ENCODE data around the gene RAB44. TPM values are rescaled to one million over a fixed set of nuclear protein-coding genes. Genes with fewer than 3 reads are reported as not detected.

RAB44 gene
- total and polyA plus RNA-seq, 2 of the 4 experiments (the other 2 are of a cell fraction) = 0.03 TPM; not detected in 1

DNA sequence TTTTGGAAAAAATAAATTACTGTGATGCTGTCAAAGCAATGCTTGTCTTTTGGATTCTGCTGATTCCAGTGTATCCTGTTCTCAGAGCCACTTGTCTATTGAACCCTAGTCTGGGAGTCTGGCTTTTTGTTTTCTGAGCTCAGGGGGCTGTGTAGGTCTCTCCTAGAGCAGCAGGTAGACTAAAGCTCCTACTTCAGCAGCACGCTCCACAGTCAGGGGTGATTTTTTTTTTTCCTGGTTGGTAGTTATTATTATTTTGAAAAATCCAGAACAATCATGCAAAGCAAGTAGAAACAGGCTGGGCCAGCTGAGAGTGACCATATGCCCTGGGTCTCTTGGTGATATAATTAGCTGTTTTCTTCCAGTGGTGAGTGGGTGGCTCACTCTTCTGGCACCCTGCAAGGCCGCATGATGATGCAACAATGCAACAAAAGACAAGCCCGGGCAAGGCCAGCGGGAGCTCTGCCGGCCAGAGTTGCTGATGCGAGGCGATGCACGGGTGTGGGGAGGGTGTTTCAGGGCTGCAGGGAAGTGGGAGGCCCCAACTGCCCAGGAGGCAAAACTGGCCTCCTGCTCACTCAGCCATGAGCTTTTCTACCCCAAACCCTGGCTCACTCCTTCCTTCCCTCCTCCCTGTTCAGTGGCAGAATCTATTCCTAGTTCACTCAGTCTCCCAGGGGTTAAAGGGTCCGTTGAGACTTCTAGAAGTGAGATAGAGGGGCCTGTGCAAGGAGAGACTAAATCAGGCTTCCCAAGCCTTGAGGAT, 30.6 kb upstream of the RAB44 start (continued):
- TF ChIP-seq RAD21 (IDR thresholded peaks at IDR 0.05; ENCODE audit: low read length) (peak; percentile 27), MAZ (IDR thresholded peaks at IDR 0.05; ENCODE audit: borderline replicate concordance, low read depth, low read length) (peak; percentile 64; the same call in 1 of the 2 replicates), FOS (IDR thresholded peaks at IDR 0.05; ENCODE audit: low read depth, low read length) (peak; percentile 42; the same call in 1 of the 2 replicates)

DNA sequence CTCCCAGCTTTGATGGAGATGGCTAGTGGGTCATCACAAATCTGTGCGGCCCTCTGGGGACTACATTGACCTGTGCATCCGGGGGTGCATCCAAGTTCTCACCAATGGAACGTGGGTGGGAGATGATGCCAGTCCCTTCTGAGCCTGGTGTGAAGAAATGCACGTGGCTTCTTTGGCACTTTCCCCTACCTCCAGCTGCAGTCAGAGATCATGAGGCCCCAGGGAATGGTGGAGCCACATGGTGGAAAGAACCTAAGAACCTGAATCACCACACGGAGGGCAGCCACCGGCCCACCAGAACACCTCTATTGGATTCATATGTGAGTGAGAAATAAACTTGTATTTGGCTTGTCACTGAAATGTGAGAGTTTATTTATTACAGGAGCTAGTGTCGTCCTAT, 29.0 kb upstream of the RAB44 start:
- no peak overlapping the region; the same call in 1 of the 2 replicates for H4K5ac ChIP-seq (ENCODE audit: low read depth, low read length)
- H3K9me1 ChIP-seq (ENCODE audit: insufficient read depth, low read length) = peaks cover 17% of the 10 kb centered on the region
- no peak overlapping the region for H3K4me3 ChIP-seq (ENCODE audit: insufficient read depth, low read depth, low read length)
- peaks cover 13% of the 10 kb centered on the region for H3K4me1 ChIP-seq (ENCODE audit: control insufficient read depth, insufficient read depth, low read length)
- no peaks in the 10 kb centered on the region for H3K36me3 ChIP-seq (ENCODE audit: control insufficient read depth, insufficient read depth, low read length)
- peak overlapping the region in 1 of 2 experiments; percentile 98; a peak in 2 of 4 replicates for H4K8ac ChIP-seq (ENCODE audit: low read depth in 2 of 2, low read length in 2 of 2)
- CTCF ChIA-PET = no interaction called here
- peak overlapping the region; percentile 97 for H2AK5ac ChIP-seq (ENCODE audit: low read depth, low read length)
- no peak overlapping the region for H3K9ac ChIP-seq (ENCODE audit: low read depth, low read length)
- H3K27ac ChIP-seq (ENCODE audit: insufficient read depth, low read length) = no peak overlapping the region; the same call in 1 of the 2 replicates
- in situ Hi-C loops (cut with MboI; ENCODE audit: low sequenced_read_pairs) (no loop called here), dilution Hi-C loops (cut with HindIII; ENCODE audit: low sequenced_read_pairs, unreplicated experiment) (no loop called here), intact Hi-C loops (cut with micrococcal nuclease) (no loop called here)
- DNase-seq (no peak), ATAC-seq (ENCODE audit: low read depth) (no peak)
- peak overlapping the region; percentile 99 for H2BK20ac ChIP-seq (ENCODE audit: low read depth, low read length)
- BruUV-seq (replicated peaks) = no TSS peak
- peak overlapping the region; percentile 91 for H3K14ac ChIP-seq (replicated peaks; ENCODE audit: low read depth, low read length)
- peaks cover 0 to 23% of the 10 kb centered on the region in 2 experiments; a peak in 2 of 4 replicates for H3K79me1 ChIP-seq (ENCODE audit: low read depth in 1 of 2, low read length in 2 of 2)
- H2BK120ac ChIP-seq (ENCODE audit: low read depth, low read length) = peak overlapping the region; percentile 99
- peak overlapping the region; percentile 100 for H2BK15ac ChIP-seq (ENCODE audit: low read depth, low read length)
- no peak overlapping the region for H3K56ac ChIP-seq (ENCODE audit: extremely low read depth, insufficient read depth, low read length)
- H3K27me3 ChIP-seq (ENCODE audit: control insufficient read depth, insufficient read depth, low read length) = no peaks in the 10 kb centered on the region
- no CpG with 5 or more reads among the region's 7 CpGs for WGBS, 2 experiments (ENCODE audit: extremely low coverage in 2 of 2, insufficient read length in 1 of 2)
- H2BK5ac ChIP-seq (ENCODE audit: low read depth, low read length, poor library complexity, severe bottlenecking) = peak overlapping the region; percentile 11
- H2AFZ ChIP-seq (replicated peaks; ENCODE audit: low read length, poor library complexity) = no peak overlapping the region
- H4K20me1 ChIP-seq (ENCODE audit: insufficient read depth, low read length) = no peaks in the 10 kb centered on the region
- H3K18ac ChIP-seq (ENCODE audit: low read depth, low read length) = peak overlapping the region; percentile 93
- peak overlapping the region; percentile 100 for H4K91ac ChIP-seq (ENCODE audit: insufficient read depth, low read depth, low read length)
- peak overlapping the region; percentile 31 for H2AK9ac ChIP-seq (replicated peaks; ENCODE audit: low read depth, low read length, poor library complexity)
- H3K23ac ChIP-seq (ENCODE audit: low read depth, low read length) = 0 out of 2 replicates have a peak overlapping the region, but pooled peaks have one; percentile 20
- POLR2A ChIA-PET (ENCODE audit: unreplicated experiment) = interaction anchor here (0.7 kb wide), 1 partner anchor 10 kb away, joined by 4 read pairs; the partner anchor contains the start of gene CDKN1A
- peak overlapping the region; percentile 99 for H3K4ac ChIP-seq (ENCODE audit: low read depth, low read length)
- H3K4me2 ChIP-seq (ENCODE audit: low read depth, low read length) = no peak overlapping the region
- H3K9me3 ChIP-seq (ENCODE audit: control insufficient read depth, insufficient read depth, low read length) = no peaks in the 10 kb centered on the region
- TF ChIP-seq SMC3 (IDR thresholded peaks at IDR 0.05; ENCODE audit: low read depth, low read length) (no peak), MAFK (IDR thresholded peaks at IDR 0.05; ENCODE audit: low read depth, low read length) (no peak), RAD21 (IDR thresholded peaks at IDR 0.05; ENCODE audit: low read length) (no peak), RFX5 (IDR thresholded peaks at IDR 0.05; ENCODE audit: low read depth, low read length) (no peak), NFE2L2 (IDR thresholded peaks at IDR 0.05; ENCODE audit: low read depth, low read length) (no peak), CEBPB (IDR thresholded peaks at IDR 0.05; ENCODE audit: low read depth, low read length) (no peak), MAZ (IDR thresholded peaks at IDR 0.05; ENCODE audit: borderline replicate concordance, low read depth, low read length) (no peak), MXI1 (IDR thresholded peaks at IDR 0.05; ENCODE audit: borderline replicate concordance, low read depth, low read length) (no peak), FOS (IDR thresholded peaks at IDR 0.05; ENCODE audit: low read depth, low read length) (no peak), BHLHE40 (IDR thresholded peaks at IDR 0.05; ENCODE audit: low read depth, low read length) (no peak), CHD1 (IDR thresholded peaks at IDR 0.05; ENCODE audit: low read depth, low read length) (no peak)
- TF ChIP-seq, protein P1, sequence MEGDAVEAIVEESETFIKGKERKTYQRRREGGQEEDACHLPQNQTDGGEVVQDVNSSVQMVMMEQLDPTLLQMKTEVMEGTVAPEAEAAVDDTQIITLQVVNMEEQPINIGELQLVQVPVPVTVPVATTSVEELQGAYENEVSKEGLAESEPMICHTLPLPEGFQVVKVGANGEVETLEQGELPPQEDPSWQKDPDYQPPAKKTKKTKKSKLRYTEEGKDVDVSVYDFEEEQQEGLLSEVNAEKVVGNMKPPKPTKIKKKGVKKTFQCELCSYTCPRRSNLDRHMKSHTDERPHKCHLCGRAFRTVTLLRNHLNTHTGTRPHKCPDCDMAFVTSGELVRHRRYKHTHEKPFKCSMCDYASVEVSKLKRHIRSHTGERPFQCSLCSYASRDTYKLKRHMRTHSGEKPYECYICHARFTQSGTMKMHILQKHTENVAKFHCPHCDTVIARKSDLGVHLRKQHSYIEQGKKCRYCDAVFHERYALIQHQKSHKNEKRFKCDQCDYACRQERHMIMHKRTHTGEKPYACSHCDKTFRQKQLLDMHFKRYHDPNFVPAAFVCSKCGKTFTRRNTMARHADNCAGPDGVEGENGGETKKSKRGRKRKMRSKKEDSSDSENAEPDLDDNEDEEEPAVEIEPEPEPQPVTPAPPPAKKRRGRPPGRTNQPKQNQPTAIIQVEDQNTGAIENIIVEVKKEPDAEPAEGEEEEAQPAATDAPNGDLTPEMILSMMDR (conservative IDR thresholded peaks at IDR 0.05; ENCODE audit: low read depth, low read length) = no peak
- TF ChIP-seq, protein P2, sequence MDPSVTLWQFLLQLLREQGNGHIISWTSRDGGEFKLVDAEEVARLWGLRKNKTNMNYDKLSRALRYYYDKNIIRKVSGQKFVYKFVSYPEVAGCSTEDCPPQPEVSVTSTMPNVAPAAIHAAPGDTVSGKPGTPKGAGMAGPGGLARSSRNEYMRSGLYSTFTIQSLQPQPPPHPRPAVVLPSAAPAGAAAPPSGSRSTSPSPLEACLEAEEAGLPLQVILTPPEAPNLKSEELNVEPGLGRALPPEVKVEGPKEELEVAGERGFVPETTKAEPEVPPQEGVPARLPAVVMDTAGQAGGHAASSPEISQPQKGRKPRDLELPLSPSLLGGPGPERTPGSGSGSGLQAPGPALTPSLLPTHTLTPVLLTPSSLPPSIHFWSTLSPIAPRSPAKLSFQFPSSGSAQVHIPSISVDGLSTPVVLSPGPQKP (IDR thresholded peaks at IDR 0.05; ENCODE audit: borderline replicate concordance, low read depth, low read length) = no peak

Measured in IMR-90 (cell line).